ENCODE data around the gene TAC3.
A peak's percentile ranks its signal among the peaks of the same experiment; 100 is the strongest.

Gene TAC3

GRCh38 chr12:57047981-57048380 lies 31.7 kb upstream of the TAC3 start:
- H3K4me3 ChIP-seq (ENCODE audit: low read depth in 1 of 2, low read length in 2 of 2) = peak overlapping the region in 1 of 2 donors; percentile 40
- H3K36me3 ChIP-seq (ENCODE audit: control insufficient read depth in 1 of 2, insufficient read depth in 2 of 2, low read length in 2 of 2) = no peaks in the 10 kb centered on the region
- H3K4me1 ChIP-seq (ENCODE audit: control insufficient read depth in 1 of 2, insufficient read depth in 2 of 2, low read length in 2 of 2) = no peaks in the 10 kb centered on the region
- no peak overlapping the region for H3K27ac ChIP-seq (ENCODE audit: low read length)
- H3K9me3 ChIP-seq (ENCODE audit: control insufficient read depth in 1 of 2, low read length in 2 of 2) = no peaks in the 10 kb centered on the region
- no peaks in the 10 kb centered on the region for H3K27me3 ChIP-seq (ENCODE audit: low read depth, low read length)

- Histone ChIP-seq H3K4me1 (ENCODE audit: control insufficient read depth in 1 of 2, insufficient read depth in 2 of 2, low read length in 2 of 2) (no peaks in the 10 kb centered on the region), H3K27ac (ENCODE audit: low read length) (no peak overlapping the region), H3K27me3 (ENCODE audit: low read depth, low read length) (no peaks in the 10 kb centered on the region), H3K9me3 (ENCODE audit: control insufficient read depth in 1 of 2, low read length in 2 of 2) (no peaks in the 10 kb centered on the region), H3K36me3 (ENCODE audit: control insufficient read depth in 1 of 2, insufficient read depth in 2 of 2, low read length in 2 of 2) (no peaks in the 10 kb centered on the region), H3K4me3 (ENCODE audit: low read depth in 1 of 2, low read length in 2 of 2) (peak overlapping the region in 1 of 2 donors; percentile 40)
Observed at GRCh38 chr12:57046947-57047890, 30.9 kb upstream of the TAC3 start.

- H3K4me3 ChIP-seq (ENCODE audit: low read depth in 1 of 2, low read length in 2 of 2) = no peak overlapping the region
- H3K27ac ChIP-seq (ENCODE audit: low read length) = no peak overlapping the region
- no peaks in the 10 kb centered on the region for H3K36me3 ChIP-seq (ENCODE audit: control insufficient read depth in 1 of 2, insufficient read depth in 2 of 2, low read length in 2 of 2)
- no peaks in the 10 kb centered on the region for H3K4me1 ChIP-seq (ENCODE audit: control insufficient read depth in 1 of 2, insufficient read depth in 2 of 2, low read length in 2 of 2)
- no peaks in the 10 kb centered on the region for H3K27me3 ChIP-seq (ENCODE audit: low read depth, low read length)
- H3K9me3 ChIP-seq (ENCODE audit: control insufficient read depth in 1 of 2, low read length in 2 of 2) = no peaks in the 10 kb centered on the region
Observed at GRCh38 chr12:57046086-57046791, 29.9 kb upstream of the TAC3 start.

GRCh38 chr12:57044889-57045288 lies 28.6 kb upstream of the TAC3 start:
- Histone ChIP-seq H3K4me3 (ENCODE audit: low read depth in 1 of 2, low read length in 2 of 2) (no peak overlapping the region), H3K4me1 (ENCODE audit: control insufficient read depth in 1 of 2, insufficient read depth in 2 of 2, low read length in 2 of 2) (no peaks in the 10 kb centered on the region), H3K27ac (ENCODE audit: low read length) (no peak overlapping the region), H3K27me3 (ENCODE audit: low read depth, low read length) (no peaks in the 10 kb centered on the region), H3K9me3 (ENCODE audit: control insufficient read depth in 1 of 2, low read length in 2 of 2) (no peaks in the 10 kb centered on the region), H3K36me3 (ENCODE audit: control insufficient read depth in 1 of 2, insufficient read depth in 2 of 2, low read length in 2 of 2) (no peaks in the 10 kb centered on the region)

DNA sequence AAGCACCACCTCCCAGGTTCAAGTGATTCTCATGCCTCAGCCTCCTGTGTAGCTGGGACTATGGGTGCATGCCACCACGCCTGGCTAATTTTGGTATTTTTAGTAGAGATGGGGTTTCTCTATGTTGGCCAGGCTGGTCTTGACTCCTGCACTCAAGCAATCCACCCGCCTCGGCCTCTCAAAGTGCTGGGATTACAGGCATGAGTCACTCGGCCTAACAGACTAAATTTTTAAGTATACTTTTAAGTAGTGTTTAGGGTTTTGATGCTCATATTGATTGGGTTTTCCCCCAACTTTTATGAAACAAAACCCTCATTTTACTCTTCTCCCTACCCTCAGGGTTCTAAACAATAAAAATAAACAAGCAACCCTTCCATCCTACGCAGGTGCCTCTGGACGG lies 28.1 kb upstream of the TAC3 start:
- H3K36me3 ChIP-seq (ENCODE audit: control insufficient read depth in 1 of 2, insufficient read depth in 2 of 2, low read length in 2 of 2) = no peaks in the 10 kb centered on the region
- no peaks in the 10 kb centered on the region for H3K4me1 ChIP-seq (ENCODE audit: control insufficient read depth in 1 of 2, insufficient read depth in 2 of 2, low read length in 2 of 2)
- H3K27me3 ChIP-seq (ENCODE audit: low read depth, low read length) = no peaks in the 10 kb centered on the region
- no peak overlapping the region for H3K4me3 ChIP-seq (ENCODE audit: low read depth in 1 of 2, low read length in 2 of 2)
- H3K9me3 ChIP-seq (ENCODE audit: control insufficient read depth in 1 of 2, low read length in 2 of 2) = no peaks in the 10 kb centered on the region
- no peak overlapping the region for H3K27ac ChIP-seq (ENCODE audit: low read length)

GRCh38 chr12:57042695-57043094 lies 26.4 kb upstream of the TAC3 start:
- H3K27me3 ChIP-seq (ENCODE audit: low read depth, low read length) = no peaks in the 10 kb centered on the region
- H3K4me3 ChIP-seq (ENCODE audit: low read depth in 1 of 2, low read length in 2 of 2) = no peak overlapping the region
- no peaks in the 10 kb centered on the region for H3K9me3 ChIP-seq (ENCODE audit: control insufficient read depth in 1 of 2, low read length in 2 of 2)
- H3K4me1 ChIP-seq (ENCODE audit: control insufficient read depth in 1 of 2, insufficient read depth in 2 of 2, low read length in 2 of 2) = no peaks in the 10 kb centered on the region
- H3K27ac ChIP-seq (ENCODE audit: low read length) = no peak overlapping the region
- no peaks in the 10 kb centered on the region for H3K36me3 ChIP-seq (ENCODE audit: control insufficient read depth in 1 of 2, insufficient read depth in 2 of 2, low read length in 2 of 2)

DNA sequence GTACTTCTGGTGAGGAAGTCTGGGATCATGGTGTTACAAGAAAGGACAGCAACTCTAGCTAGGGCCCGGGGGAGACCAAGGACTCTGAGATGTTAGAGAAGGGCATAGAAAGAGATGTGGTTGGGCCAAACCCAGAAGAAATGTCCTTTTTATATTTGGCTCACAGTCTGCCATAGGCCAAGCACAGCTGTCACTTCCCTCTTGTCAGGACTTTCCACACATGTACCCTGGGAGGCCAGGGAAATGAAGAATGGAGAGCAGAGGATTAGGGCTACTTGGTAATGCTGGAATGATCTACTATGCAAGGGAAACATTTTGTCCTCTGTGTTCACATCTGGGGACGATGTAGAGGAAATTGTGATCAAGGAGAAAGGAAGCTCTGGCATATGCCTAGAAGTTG lies 24.4 kb upstream of the TAC3 start:
- no peak overlapping the region for H3K4me3 ChIP-seq (ENCODE audit: low read depth in 1 of 2, low read length in 2 of 2)
- no peaks in the 10 kb centered on the region for H3K4me1 ChIP-seq (ENCODE audit: control insufficient read depth in 1 of 2, insufficient read depth in 2 of 2, low read length in 2 of 2)
- H3K9me3 ChIP-seq (ENCODE audit: control insufficient read depth in 1 of 2, low read length in 2 of 2) = no peaks in the 10 kb centered on the region
- H3K27ac ChIP-seq (ENCODE audit: low read length) = no peak overlapping the region
- H3K27me3 ChIP-seq (ENCODE audit: low read depth, low read length) = no peaks in the 10 kb centered on the region
- no peaks in the 10 kb centered on the region for H3K36me3 ChIP-seq (ENCODE audit: control insufficient read depth in 1 of 2, insufficient read depth in 2 of 2, low read length in 2 of 2)

- Histone ChIP-seq H3K36me3 (ENCODE audit: control insufficient read depth in 1 of 2, insufficient read depth in 2 of 2, low read length in 2 of 2) (no peaks in the 10 kb centered on the region), H3K4me1 (ENCODE audit: control insufficient read depth in 1 of 2, insufficient read depth in 2 of 2, low read length in 2 of 2) (no peaks in the 10 kb centered on the region), H3K27ac (ENCODE audit: low read length) (no peak overlapping the region)
Observed at GRCh38 chr12:57040211-57040610, 23.9 kb upstream of the TAC3 start.

GRCh38 chr12:57039016-57039798 lies 22.9 kb upstream of the TAC3 start:
- Histone ChIP-seq H3K4me1 (ENCODE audit: control insufficient read depth in 1 of 2, insufficient read depth in 2 of 2, low read length in 2 of 2) (no peaks in the 10 kb centered on the region), H3K9me3 (ENCODE audit: control insufficient read depth in 1 of 2, low read length in 2 of 2) (no peaks in the 10 kb centered on the region), H3K4me3 (ENCODE audit: low read depth in 1 of 2, low read length in 2 of 2) (no peak overlapping the region), H3K36me3 (ENCODE audit: control insufficient read depth in 1 of 2, insufficient read depth in 2 of 2, low read length in 2 of 2) (no peaks in the 10 kb centered on the region), H3K27ac (ENCODE audit: low read length) (no peak overlapping the region), H3K27me3 (ENCODE audit: low read depth, low read length) (no peaks in the 10 kb centered on the region)

More at GRCh38 chr12:57040211-57040610, 23.9 kb upstream of the TAC3 start:
- no peaks in the 10 kb centered on the region for H3K9me3 ChIP-seq (ENCODE audit: control insufficient read depth in 1 of 2, low read length in 2 of 2)
- no peak overlapping the region for H3K4me3 ChIP-seq (ENCODE audit: low read depth in 1 of 2, low read length in 2 of 2)
- H3K27me3 ChIP-seq (ENCODE audit: low read depth, low read length) = no peaks in the 10 kb centered on the region

DNA sequence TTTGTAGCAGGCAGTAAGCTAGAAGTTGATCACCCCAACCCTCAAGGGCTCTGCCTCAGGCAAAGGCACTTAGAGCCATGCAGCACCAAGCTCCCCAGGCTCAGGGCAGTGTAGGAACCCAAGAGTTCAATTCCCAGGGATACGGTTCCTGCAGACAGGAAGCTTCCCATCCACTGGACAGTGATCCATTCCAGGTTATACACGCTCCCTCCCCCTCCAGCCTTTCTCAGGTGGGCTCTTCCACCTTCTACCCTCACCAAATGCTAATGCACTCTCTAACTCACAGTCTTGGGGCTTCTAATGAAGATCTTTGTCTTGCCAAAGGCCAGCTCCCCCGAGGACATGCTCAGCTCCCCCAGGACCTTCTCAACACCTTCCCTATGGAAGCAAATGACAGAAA lies 20.9 kb upstream of the TAC3 start:
- H3K9me3 ChIP-seq (ENCODE audit: control insufficient read depth in 1 of 2, low read length in 2 of 2) = no peaks in the 10 kb centered on the region
- no peaks in the 10 kb centered on the region for H3K36me3 ChIP-seq (ENCODE audit: control insufficient read depth in 1 of 2, insufficient read depth in 2 of 2, low read length in 2 of 2)
- H3K4me1 ChIP-seq (ENCODE audit: control insufficient read depth in 1 of 2, insufficient read depth in 2 of 2, low read length in 2 of 2) = no peaks in the 10 kb centered on the region
- H3K27me3 ChIP-seq (ENCODE audit: low read depth, low read length) = no peaks in the 10 kb centered on the region
- H3K27ac ChIP-seq (ENCODE audit: low read length) = no peak overlapping the region
- no peak overlapping the region for H3K4me3 ChIP-seq (ENCODE audit: low read depth in 1 of 2, low read length in 2 of 2)

DNA sequence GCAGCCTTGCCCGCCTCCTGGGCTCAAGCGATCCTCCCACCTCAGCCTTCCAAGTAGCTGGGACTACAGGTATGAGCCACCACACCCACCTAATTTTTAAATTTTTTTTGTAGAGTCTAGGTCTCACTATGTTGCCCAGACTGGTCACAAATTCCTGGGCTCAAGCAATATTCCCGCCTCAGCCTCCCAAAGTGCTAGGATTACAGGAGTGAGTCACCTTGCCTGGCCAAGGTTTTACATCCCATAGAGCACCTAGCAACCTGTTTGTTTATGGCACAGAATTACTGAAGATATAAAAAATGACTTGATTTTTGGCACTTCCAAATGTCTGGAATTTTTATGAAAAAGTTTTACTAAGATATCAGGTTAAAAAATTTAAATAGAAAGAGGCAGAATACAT lies 17.1 kb upstream of the TAC3 start:
- Histone ChIP-seq H3K4me3 (ENCODE audit: low read depth in 1 of 2, low read length in 2 of 2) (no peak overlapping the region), H3K27me3 (ENCODE audit: low read depth, low read length) (no peaks in the 10 kb centered on the region), H3K9me3 (ENCODE audit: control insufficient read depth in 1 of 2, low read length in 2 of 2) (no peaks in the 10 kb centered on the region), H3K4me1 (ENCODE audit: control insufficient read depth in 1 of 2, insufficient read depth in 2 of 2, low read length in 2 of 2) (peaks cover 0 to under 1% of the 10 kb centered on the region in 2 donors), H3K27ac (ENCODE audit: low read length) (no peak overlapping the region), H3K36me3 (ENCODE audit: control insufficient read depth in 1 of 2, insufficient read depth in 2 of 2, low read length in 2 of 2) (no peaks in the 10 kb centered on the region)
